Activated T-cell treated with anti-CD3 and anti-CD28 coated beads, Interleukin-2, amount 50 U/mL, for 48 hours (primary cell): ENCODE results near the gene CMTM8.
"Not testable (repeated sequence)": the region's sequence is repeated elsewhere in the genome, so short reads cannot be mapped to it uniquely, and the experiment has no call there.

ENCODE experiments used
- DNase-seq, 2 experiments: peaks; one replicate each; pipeline ENCODE4 v3.0.0-alpha.2; 2020

The CMTM8 gene, protein sequence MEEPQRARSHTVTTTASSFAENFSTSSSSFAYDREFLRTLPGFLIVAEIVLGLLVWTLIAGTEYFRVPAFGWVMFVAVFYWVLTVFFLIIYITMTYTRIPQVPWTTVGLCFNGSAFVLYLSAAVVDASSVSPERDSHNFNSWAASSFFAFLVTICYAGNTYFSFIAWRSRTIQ

DNA sequence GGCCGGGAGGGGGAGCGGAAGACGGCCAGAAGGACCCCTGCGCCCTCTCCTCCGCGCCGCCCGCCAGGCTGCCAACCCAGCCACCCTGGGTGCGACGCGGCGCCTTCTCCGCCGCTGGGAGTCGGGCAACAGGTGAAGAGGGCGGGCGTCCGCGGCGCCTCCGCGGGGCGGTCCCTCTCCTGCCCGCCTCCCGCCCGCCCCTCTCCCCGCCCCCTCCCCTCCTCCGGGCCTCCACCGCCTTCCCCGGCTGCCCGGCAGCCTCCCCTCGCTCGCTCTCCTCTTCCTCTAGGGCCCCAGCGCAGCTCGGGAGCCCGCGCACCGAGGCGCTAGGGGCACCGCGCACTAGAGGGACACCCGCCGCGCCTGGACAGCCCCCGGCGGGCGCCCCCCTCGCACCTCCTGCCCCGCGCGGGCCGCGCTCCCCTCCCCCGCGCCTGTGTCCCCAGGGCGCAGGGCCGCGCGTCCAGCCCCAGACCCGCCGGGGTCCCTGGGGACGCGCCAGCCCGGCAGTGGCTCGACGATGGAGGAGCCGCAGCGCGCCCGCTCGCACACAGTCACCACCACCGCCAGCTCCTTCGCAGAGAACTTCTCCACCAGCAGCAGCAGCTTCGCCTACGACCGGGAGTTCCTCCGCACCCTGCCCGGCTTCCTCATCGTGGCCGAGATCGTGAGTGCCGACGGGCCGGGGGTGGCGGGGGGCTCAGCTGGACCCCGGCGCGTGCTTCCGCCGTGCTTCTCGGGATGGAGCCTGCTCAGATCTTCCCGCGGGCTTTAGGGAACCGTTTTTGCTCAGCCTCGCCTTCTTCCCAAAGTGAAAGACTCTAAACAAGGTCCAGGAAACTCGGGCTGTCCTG is at the start of gene CMTM8:
Gene CMTM8 (plus strand): TSS at position 228 of the 854 bp plus-strand sequence. CDS start 293 bp downstream, at position 521.
- DNase-seq: peak; percentile 58 to 78

DNA sequence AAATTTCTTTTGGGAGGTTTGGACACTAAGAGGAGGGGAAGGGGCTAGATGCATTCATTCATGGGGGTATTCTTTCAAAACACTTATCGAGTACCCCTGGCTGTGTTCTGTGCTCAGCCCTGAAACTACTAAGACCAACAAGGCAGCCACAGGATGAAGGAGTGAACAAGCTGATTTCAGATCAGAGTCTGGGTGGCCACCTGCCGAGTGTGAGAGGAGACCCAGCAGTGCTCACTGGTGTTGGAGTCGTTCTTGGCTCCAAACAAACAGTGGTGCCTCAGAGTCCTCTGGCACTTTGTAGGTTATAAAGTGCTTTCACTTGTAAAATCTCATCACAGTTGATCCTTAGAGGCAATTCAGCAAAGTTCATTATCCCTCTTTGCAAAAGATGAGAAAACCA is 48.8 kb upstream of the CMTM8 start:
- DNase-seq: no peak

DNA sequence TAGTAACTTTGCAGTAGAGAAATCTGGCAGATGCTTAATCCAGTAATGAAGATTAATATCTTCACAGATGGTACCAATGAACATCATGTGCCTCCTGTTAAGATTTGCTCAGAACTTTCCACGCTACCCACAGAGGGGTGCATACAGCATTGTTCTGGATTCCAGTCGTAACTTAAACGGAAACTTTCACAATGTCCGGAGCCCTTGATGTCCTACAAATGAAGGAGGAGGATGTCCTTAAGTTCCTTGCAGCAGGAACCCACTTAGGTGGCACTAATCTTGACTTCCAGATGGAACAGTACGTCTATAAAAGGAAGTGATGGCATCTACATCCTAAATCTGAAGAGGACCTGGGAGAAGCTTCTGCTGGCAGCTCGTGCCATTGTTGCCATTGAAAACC is 47.9 kb upstream of the CMTM8 start:
- not testable (repeated sequence) for DNase-seq

DNA sequence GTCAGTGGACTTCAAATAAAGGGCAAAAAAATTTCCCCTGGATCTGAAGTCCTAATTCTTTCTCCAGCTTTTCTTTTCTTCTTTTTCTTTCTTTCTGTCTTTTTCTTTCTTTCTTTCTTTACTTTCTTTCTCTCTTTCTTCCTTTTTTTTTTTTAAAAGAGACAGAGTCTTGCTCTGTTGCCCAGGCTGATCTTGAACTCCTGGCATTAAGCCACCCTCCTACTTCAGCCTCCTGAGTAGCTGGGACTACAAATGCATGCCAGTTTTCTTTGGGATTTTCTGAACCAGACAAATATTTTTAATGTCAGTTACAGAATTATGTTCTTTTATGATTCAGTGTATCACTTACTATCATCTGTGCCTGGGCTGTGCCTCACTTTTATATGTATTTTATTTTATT is 45.4 kb upstream of the CMTM8 start:
- DNase-seq: no peak

DNA sequence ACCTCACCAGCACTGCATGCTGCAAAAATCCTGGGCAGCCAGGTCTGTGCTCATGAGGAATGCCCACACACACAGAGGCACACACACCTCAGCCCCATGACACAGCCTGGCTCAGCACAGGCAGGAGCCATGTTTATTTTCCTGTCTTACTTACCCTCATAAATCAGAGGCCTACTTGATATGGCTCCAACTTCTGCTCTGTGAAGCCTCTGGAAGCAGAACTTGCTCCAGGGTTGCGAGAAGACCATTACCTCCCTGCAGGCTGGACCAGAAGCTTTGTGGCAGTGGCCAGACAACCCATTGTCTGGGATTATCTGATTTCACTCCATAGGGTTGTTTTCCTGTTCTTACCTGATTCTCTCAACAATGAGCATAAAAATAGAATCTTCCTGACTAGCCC is 43.8 kb upstream of the CMTM8 start:
- no peak for DNase-seq

DNA sequence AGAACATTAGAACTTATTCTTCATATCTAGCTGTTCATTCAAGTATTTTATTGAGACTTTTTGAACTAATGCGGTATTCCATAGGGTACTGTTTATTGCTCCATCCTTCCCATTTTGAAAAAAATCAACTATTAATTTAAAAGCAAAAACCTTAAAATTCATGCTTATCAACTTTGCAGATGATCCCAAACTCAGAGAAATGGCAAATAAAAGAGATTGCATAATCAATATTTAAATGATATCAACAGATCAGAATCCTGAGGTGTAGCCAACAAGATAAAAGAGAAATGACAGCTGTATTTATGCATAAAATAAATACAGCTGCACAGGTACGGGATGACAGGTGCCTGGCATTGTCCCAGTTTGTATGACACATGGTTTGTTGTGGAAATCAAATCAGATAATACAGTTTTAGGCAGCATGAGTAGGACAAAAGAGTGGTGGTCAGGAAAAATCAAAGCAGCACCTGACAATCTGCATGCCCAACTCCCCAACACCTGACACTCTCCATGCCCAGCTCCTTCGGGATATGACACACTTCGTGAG is 42.4 kb upstream of the CMTM8 start:
- DNase-seq: no peak

DNA sequence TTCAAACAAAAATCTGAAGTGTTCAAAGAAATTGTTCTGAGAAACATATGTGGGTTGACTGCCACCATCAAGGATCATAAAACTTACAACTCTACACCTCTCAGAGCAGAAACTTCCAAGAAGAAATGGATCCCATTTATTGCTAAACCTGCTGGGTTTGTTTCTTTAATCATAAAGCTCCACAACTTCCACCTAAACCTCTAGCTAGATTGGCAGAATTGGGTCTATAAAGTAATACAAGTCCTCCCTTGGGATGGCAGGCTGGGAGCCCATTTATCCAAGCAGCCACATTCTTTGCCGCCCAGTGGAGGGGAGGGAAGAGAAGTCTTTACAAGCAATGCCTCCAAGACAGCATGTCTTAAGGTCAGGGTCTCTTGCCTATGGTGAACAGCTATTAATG is 40.5 kb upstream of the CMTM8 start:
- DNase-seq: no peak

DNA sequence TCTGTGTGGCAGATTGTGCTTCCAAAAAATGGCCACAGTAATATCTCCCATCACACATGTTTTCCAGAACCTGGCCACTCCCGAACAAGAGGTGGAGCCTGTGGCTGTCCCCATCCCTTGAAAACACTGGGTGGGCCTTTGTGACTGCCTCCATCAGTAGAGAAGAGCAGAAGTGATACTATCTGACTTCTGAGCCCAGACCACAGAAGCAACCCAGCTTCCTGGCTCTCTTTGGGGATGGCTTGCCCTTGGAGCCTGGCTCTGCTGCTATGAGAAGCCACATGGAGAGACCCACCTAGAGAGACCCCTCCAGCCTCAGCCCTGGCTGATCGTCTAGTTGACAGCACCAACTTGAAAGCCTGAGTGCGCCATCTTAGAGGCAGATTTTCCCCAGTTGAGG is 39.8 kb upstream of the CMTM8 start:
- DNase-seq: no peak

DNA sequence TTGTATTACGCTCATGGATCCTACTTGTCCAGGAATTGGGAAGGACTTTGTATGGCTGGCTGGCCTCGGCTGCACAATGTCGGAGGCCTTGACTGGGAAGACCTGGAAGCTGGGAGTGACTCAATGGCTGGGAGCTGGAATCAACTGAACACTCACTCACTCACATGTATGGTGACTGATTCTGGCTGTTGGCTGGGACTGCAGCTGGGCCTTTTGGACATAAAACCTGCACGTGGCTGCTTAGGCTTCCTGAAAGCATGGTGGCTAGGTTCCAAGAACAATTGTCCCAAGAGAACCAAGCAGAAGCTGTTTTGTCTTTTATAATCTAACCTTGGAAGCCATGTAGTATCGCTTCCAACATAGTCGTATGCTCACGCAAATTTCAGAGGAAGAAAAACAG is 38.0 kb upstream of the CMTM8 start:
- DNase-seq: no peak

DNA sequence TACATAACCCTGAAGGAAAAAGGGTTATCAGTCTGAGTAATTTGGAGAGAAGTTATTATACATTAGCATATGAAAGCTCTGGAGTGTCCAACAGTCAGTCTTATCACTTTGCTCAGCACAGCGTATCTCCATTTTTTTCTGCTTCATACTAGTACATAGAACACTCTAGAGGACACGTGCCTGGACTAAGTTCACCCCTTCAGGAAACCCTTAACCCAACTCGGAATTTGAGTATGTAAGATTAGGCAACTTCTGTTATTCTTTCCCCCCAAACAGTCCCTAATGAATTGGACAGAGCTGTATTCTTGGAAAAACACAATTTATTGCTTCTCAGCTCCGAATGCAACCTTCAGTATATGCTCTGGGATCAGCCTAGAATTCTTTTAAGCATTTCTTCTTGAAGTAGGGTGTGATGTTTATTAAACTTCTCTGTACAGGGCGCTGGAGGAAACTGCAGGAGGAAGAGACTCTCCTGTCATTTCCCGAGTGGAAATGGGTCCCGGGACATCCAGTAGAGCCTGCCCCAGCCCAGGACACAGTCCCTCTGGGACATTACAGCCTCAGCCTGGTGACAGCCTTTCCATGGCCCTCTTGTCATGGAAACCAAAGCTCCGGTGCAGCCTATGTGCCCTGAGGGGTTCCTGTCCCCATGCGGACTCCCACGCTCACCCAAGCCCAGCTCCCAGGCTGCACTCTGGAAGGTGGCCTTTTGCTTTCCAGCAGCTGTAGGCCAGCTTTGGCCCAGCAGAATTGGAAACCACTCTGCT is 37.3 kb upstream of the CMTM8 start:
- DNase-seq: no peak

DNA sequence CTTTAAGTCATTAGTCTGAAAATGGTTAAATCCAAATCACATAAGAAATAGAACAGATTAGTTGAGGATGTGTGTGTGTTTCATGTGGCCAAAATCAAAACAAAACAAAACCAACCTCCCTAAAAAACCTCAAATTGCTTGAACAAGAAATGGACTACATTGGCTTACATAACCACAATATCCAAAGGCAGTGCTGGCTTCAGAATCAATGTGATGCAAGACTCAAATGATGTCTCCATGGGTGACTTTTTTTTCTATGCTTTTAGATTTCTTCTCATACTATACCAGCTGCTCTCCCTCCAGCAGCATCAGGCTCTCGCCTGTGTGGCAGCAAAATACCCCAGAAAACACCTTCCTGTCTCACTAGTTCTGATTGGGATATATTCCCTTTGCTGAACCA is 36.0 kb upstream of the CMTM8 start:
- DNase-seq: no peak

DNA sequence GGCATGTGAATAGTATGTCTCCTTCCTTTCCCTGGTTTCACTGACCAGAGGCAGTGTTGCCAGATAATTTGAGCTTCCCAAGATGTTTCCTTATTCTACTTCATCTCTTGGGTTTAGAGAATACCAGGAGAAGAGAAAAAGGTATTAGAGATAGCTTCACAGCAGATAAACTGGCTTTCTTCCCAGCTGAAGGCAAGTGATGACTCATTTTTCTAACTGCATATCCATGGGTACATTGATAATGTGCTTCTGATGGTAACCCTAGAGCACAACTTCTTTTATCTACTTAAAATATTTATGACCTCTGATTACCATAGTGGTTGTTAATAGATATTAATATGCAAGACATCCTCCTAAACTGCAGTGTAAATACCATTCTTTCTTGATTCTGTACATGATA is 34.6 kb upstream of the CMTM8 start:
- no peak for DNase-seq

DNA sequence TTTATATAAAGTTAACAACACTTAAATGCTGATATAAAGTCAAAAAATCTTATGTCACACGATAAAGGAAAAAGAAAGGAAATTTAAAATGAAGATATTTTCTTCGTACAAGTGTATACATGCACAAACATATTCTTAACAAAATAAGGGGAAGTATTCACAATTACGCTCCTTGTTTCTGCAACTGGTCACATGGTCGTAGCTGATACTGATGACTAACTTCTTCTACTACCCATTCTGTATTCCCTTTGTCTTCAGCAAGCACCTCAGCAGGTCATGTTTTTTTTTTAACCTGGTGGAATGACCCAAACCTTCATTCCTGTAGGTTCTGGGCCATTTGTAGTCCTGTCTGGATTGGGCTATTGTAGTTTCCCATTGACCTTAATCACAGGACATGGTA is 30.0 kb upstream of the CMTM8 start:
- DNase-seq: no peak

DNA sequence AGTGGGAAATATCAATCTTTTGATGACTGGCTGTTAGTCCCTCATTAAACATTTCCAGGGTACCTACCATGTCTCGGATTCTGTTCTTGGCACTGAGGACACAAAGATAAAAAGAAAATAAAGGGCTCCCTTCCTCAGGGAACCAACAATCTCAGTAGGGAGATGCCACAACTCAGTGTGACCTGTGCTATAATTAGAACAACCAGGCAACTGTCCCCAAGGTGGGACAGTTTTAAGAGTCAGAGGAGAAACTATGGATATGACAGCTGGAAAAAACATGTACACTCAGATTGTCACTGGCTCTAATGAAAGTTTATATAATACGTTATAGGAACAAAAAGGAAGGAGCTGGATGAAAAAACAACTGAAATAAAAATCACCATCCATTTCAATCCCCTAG is 23.3 kb upstream of the CMTM8 start:
- DNase-seq: no peak

DNA sequence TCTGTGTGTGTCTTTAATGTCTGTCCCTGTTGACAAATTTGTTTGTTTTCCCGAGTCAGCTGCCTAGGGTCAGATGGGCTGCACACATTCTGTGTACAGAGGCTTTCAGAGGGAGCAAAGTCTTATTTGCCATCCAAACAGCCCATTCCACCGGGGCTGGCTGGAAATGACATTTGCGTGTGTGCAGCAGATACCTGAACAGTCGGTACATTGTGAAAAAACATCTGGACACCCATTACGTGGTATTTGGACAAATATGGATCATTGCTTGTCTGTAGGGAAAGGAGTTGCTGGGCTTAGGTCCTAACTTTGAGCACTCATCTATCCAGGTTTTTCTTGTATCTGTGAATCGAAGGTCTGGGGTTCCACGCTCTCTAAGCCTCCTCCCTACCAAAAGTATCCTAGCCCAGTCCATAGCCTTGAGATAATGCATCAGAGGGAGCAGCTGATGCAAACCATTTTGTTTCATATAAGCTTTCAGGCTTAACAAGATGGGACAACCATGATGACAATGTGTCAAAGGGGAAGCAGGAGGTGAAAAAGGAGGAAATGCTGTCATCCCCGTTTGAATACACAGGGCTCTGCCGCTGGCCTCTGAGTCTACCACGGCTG is 22.2 kb upstream of the CMTM8 start:
- no peak for DNase-seq

DNA sequence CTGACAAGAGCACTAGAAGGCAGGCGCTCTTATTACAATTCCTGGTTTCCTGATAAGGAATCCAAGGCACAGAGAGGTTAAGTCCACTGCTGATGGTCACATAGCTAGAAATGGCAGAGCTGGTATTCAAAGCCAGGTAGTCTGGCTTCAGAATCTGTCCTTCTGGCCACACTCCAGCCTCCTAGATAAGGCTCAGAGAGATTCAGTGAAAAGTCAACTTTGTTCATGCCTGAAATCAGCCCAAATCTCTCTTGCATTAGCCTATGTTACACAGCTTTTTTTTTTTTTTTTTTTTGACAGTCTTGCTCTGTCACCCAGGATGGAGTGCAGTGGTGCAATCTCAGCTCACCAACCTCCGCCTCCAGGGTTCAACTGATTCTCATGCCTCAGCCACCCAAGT is 21.1 kb upstream of the CMTM8 start:
- no peak for DNase-seq

DNA sequence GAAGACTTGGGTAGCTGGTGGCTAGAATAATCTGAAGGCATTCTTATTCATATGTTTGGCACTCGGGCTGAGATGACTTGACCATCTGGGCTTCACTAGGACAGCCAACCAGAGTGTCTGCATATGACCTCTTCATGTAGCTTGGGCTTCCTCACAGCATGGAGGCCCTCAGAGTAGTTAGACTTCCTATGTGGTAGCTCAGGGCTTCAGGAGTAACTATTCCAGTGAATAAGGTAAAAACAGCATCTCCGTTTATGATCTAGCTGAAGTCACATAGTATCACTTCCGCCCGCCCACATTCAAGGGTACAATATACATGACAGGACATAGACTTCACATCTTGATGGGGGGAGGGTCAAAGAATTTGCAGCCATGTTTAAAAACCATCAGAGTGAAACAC is 18.9 kb upstream of the CMTM8 start:
- DNase-seq: no peak

DNA sequence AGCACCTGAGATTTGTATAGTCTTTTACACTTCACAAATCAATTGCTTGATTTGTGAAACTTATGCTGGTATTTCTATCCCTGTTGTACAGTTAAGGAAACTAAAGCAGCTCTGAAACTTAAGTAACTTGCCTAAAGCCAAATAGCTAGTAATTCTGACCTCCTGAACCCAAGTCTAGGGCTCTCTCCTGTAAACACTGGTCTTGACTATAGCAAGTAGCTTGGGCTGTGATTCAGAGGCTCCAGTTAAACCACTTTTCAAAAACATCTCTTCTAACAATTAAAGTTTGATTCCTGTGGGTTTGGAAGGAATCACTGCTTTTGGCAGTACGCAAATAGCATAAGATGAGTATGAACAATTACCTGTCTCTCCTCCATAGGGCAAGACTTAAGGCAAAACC is 18.5 kb upstream of the CMTM8 start:
- no peak for DNase-seq

DNA sequence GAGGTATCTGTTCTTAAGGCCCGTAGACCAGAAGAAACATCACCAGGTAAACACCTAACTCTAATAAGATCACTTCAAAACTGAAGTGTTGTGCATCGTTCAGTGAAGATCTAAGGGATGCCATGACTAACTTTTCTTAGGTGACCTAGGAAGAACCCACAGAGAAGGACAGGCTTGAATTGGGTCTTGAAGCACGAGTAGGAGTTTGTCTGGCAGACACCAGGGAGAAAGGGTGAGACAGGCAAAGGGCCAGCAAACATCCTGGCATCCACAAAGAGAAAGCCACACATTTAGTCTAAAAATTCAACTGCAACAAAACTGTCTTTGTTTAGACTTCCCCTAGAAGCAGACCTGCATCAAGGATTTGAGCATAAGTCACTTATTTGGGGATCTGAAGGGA is 15.5 kb upstream of the CMTM8 start:
- DNase-seq: no peak

DNA sequence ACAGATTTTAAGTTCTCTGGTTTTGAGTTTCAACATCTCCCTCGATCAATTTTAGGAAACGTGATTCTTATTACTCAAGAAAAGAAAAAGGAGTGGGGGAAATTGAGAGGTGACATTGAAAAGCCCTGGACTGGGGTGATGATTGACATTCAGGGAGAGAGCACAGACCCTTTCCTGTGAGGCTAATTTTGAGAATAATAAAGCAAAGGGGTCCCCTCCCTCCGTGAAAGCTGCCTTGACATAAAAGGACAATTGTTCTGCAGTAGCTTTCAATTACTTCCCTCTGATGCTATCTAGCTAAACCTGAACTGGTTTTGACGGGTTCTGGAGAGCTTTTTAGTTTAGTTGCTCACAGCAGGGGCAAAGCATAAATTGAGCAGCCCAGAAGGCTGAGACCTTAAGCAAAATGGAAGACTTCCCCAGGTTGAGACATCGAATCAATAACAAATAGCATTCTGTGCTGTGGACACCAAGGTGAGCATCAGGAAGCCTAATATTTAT is 14.4 kb upstream of the CMTM8 start:
- DNase-seq: no peak

DNA sequence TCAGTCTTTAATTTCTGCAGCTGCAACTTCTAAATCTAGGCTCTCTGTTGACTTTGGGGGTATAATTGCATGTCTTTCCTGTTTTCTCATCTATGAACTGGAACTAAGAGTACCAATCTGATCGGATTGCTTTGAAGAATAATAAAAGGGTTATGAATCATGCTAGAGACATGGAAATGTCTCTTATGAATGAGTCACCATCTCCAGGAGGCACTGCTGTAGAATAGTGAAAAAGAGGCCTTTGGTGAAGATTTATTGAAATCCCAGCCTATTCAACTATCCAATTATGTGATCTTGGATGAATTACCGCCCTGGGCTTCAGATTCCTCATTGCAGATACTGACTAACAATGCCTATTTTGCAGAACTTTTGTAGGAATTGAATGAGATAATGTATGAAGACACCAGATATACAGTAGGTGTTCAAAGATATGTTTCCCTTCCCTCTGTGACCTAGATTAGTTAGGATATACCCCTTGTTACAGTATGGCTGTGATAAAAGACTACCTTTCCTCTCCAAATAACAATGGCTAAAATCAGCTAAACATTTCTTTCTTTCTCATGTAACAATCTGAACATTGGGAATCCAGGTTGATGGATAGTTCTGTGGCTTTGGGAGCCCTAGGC is 11.5 kb upstream of the CMTM8 start:
- no peak for DNase-seq

DNA sequence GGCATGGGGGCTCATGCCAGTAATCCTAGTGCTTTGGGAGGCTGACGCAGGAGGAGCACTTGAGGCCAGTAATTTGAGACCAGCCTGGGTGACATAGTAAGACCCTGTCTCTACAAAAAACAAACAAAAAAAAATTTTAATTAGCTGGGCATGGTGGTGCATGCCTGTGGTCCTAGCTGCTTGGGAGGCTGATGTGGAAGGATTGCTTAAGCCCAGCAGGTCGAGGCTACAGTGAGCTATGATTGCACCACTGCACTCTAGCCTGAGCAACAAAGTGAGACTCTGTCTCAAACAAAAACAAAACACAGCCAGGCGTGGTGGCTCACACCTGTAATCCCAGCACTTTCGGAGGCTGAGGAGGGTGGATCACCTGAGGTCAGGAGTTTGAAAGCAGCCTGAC is 9.7 kb upstream of the CMTM8 start:
- DNase-seq: not testable (repeated sequence)

DNA sequence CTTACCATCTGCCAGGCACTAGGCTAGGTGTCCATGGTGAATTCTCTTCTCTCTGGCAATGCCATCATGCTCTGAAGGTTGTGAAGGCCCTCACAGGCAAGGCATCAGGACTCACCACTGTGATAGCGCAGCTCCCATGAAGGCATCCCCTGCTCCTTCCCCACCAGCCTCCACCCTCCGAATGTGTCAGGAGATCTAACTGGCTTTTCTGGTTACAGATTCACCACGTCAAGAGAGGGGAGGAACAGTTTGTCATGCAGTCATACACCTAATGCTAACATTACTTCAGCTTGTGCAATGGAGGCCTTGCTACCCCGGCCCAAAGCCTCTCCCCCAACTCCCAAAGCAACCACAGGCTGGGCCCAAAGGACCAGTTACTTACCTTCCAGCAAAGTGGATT is 8.9 kb upstream of the CMTM8 start:
- no peak for DNase-seq
